Measurements from ENCODE around the gene CABP2.

Gene CABP2

GRCh38 chr11:67496113-67496512, 27.1 kb downstream of the CABP2 start:
- TF ChIP-seq, protein P1, sequence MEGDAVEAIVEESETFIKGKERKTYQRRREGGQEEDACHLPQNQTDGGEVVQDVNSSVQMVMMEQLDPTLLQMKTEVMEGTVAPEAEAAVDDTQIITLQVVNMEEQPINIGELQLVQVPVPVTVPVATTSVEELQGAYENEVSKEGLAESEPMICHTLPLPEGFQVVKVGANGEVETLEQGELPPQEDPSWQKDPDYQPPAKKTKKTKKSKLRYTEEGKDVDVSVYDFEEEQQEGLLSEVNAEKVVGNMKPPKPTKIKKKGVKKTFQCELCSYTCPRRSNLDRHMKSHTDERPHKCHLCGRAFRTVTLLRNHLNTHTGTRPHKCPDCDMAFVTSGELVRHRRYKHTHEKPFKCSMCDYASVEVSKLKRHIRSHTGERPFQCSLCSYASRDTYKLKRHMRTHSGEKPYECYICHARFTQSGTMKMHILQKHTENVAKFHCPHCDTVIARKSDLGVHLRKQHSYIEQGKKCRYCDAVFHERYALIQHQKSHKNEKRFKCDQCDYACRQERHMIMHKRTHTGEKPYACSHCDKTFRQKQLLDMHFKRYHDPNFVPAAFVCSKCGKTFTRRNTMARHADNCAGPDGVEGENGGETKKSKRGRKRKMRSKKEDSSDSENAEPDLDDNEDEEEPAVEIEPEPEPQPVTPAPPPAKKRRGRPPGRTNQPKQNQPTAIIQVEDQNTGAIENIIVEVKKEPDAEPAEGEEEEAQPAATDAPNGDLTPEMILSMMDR (IDR thresholded peaks at IDR 0.05; ENCODE audit: insufficient read depth, low read length, poor library complexity, severe bottlenecking): no peak
- Histone ChIP-seq H3K4me3 (replicated peaks; ENCODE audit: low read depth, low read length) (no peak overlapping the region), H3K36me3 (ENCODE audit: control insufficient read depth, insufficient read depth, low read length) (peaks cover 64% of the 10 kb centered on the region), H3K27me3 (replicated peaks; ENCODE audit: control insufficient read depth, insufficient read depth, low read length) (no peaks in the 10 kb centered on the region)
- DNase-seq (ENCODE audit: extremely low read depth, insufficient read length): no peak

GRCh38 chr11:67495234-67496005, 27.8 kb downstream of the CABP2 start:
- Histone ChIP-seq H3K4me3 (replicated peaks; ENCODE audit: low read depth, low read length) (no peak overlapping the region), H3K36me3 (ENCODE audit: control insufficient read depth, insufficient read depth, low read length) (peaks cover 65% of the 10 kb centered on the region), H3K27me3 (replicated peaks; ENCODE audit: control insufficient read depth, insufficient read depth, low read length) (no peaks in the 10 kb centered on the region)
- DNase-seq (ENCODE audit: extremely low read depth, insufficient read length): no peak
- TF ChIP-seq, protein P1 (IDR thresholded peaks at IDR 0.05; ENCODE audit: insufficient read depth, low read length, poor library complexity, severe bottlenecking): no peak

GRCh38 chr11:67494371-67495233, 28.6 kb downstream of the CABP2 start:
- H3K4me3 ChIP-seq (replicated peaks; ENCODE audit: low read depth, low read length): no peak overlapping the region
- TF ChIP-seq, protein P1 (IDR thresholded peaks at IDR 0.05; ENCODE audit: insufficient read depth, low read length, poor library complexity, severe bottlenecking): no peak
- no peaks in the 10 kb centered on the region for H3K27me3 ChIP-seq (replicated peaks; ENCODE audit: control insufficient read depth, insufficient read depth, low read length)
- peaks cover 64% of the 10 kb centered on the region for H3K36me3 ChIP-seq (ENCODE audit: control insufficient read depth, insufficient read depth, low read length)
- DNase-seq (ENCODE audit: extremely low read depth, insufficient read length): no peak

DNA sequence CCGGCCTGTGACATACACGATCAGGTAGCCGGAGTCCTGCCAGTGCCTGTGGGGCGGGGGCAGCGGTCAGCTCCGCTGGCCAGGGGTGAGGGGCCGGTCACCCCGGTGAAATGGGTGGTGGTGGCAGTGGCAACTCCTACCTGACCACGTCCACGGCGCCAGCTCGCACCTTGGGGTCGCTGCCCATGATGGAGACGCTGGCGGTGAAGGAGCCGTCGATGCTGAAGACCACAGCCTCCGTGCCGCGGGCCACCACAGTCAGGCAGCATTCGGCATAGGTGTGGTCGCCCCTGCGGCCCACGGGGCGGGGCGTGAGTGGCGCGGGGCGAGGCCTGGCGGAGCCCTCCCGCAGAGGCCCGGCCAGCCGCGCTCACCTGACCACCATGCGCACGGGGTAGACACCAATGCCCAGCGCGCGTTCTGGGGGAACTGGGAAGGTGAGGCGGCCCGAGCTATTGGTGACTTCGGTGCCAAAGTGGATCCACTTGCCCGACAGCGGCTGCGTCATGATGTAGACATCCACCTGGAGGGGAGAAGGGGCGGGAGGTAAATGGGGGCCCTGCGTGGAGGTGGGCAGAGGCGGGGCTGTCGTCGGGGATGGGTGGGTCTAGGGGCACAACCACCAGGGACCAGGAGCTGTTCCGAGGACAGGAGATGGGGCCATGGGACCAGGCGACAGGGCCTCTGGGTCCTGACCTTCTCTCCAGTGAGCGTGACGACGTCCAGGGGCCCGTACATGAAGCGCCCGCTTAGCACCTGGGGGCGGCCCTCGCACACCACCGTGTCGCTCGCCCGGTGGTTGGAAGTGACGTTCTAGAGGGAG, 29.5 kb downstream of the CABP2 start:
- Histone ChIP-seq H3K4me3 (replicated peaks; ENCODE audit: low read depth, low read length) (no peak overlapping the region), H3K27me3 (replicated peaks; ENCODE audit: control insufficient read depth, insufficient read depth, low read length) (no peaks in the 10 kb centered on the region), H3K36me3 (ENCODE audit: control insufficient read depth, insufficient read depth, low read length) (peaks cover 66% of the 10 kb centered on the region)
- DNase-seq (ENCODE audit: extremely low read depth, insufficient read length): peak; percentile 23
- TF ChIP-seq, protein P1 (IDR thresholded peaks at IDR 0.05; ENCODE audit: insufficient read depth, low read length, poor library complexity, severe bottlenecking): no peak

GRCh38 chr11:67492801-67493547, 30.3 kb downstream of the CABP2 start:
- Histone ChIP-seq H3K4me3 (replicated peaks; ENCODE audit: low read depth, low read length) (no peak overlapping the region), H3K27me3 (replicated peaks; ENCODE audit: control insufficient read depth, insufficient read depth, low read length) (no peaks in the 10 kb centered on the region), H3K36me3 (ENCODE audit: control insufficient read depth, insufficient read depth, low read length) (peaks cover 59% of the 10 kb centered on the region)
- peak; percentile 30 for DNase-seq (ENCODE audit: extremely low read depth, insufficient read length)
- TF ChIP-seq, protein P1 (IDR thresholded peaks at IDR 0.05; ENCODE audit: insufficient read depth, low read length, poor library complexity, severe bottlenecking): no peak

All from GM06990 (cell line).